Thyroid gland (tissue), 4 donors: Measurements from ENCODE around the gene CAPN5.

Experiments used
- POLR2A ChIP-seq, 2 donors: fragments of 450-650 bp; IDR thresholded peaks; one replicate each; pipeline ENCODE4 v1.6.1; 2017; ENCODE audit warnings: antibody characterized with exemption in 2 of 2, mild to moderate bottlenecking in 2 of 2, moderate library complexity in 1 of 2
- TF ChIP-seq, protein P1 (sequence below), 6 experiments: fragments of 200-600 bp in 3 of 6; fragments of 450-650 bp in 3 of 6; sonication (generic) in 3 of 6; IDR thresholded peaks; one replicate each; pipeline ENCODE4 v1.5.1; 2016 to 2019; ENCODE audit warnings: antibody characterized with exemption in 6 of 6, mild to moderate bottlenecking in 2 of 6, inconsistent platforms in 1 of 6, moderate library complexity in 1 of 6

DNA sequence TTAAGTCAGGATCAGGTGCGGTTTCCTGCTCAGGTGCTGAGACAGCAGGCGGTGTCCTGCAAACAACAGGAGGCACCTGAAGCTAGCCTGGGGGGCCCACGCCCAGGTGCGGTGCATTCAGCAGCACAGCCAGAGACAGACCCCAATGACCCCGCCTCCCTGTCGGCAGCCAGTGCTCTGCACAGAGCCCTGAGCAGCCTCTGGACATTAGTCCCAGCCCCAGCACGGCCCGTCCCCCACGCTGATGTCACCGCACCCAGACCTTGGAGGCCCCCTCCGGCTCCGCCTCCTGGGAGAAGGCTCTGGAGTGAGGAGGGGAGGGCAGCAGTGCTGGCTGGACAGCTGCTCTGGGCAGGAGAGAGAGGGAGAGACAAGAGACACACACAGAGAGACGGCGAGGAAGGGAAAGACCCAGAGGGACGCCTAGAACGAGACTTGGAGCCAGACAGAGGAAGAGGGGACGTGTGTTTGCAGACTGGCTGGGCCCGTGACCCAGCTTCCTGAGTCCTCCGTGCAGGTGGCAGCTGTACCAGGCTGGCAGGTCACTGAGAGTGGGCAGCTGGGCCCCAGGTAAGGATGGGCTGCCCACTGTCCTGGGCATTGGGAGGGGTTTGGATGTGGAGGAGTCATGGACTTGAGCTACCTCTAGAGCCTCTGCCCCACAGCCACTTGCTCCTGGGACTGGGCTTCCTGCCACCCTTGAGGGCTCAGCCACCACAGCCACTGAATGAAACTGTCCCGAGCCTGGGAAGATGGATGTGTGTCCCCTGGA, 61.3 kb downstream of the CAPN5 start, which contains the start of gene MYO7A:
- TF ChIP-seq, protein P1, sequence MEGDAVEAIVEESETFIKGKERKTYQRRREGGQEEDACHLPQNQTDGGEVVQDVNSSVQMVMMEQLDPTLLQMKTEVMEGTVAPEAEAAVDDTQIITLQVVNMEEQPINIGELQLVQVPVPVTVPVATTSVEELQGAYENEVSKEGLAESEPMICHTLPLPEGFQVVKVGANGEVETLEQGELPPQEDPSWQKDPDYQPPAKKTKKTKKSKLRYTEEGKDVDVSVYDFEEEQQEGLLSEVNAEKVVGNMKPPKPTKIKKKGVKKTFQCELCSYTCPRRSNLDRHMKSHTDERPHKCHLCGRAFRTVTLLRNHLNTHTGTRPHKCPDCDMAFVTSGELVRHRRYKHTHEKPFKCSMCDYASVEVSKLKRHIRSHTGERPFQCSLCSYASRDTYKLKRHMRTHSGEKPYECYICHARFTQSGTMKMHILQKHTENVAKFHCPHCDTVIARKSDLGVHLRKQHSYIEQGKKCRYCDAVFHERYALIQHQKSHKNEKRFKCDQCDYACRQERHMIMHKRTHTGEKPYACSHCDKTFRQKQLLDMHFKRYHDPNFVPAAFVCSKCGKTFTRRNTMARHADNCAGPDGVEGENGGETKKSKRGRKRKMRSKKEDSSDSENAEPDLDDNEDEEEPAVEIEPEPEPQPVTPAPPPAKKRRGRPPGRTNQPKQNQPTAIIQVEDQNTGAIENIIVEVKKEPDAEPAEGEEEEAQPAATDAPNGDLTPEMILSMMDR (IDR thresholded peaks at IDR 0.05), result no peak
- TF ChIP-seq POLR2A (IDR thresholded peaks at IDR 0.05), result peak in 1 of 2 donors; percentile 53
